SU-DHL-6 (cell line): ENCODE data around the gene TIMP2.

Source experiments
- EZH2phosphoT487 ChIP-seq: fragments of 200-600 bp; sonication (generic), shearing (Covaris generic); conservative IDR thresholded peaks from 2 replicates; pipeline ENCODE4 v1.6.1; 2018; ENCODE audit warnings: mild to moderate bottlenecking, antibody characterized with exemption, low read length, moderate library complexity, mixed read lengths
- TF ChIP-seq, protein P1 (sequence below): fragments of 200-600 bp; sonication (generic); IDR thresholded peaks from one replicate; pipeline ENCODE4 v1.5.1; 2017; ENCODE audit warnings: antibody characterized with exemption, mild to moderate bottlenecking, low read length, moderate library complexity; ENCODE audit not compliant: insufficient read depth, poor library complexity, severe bottlenecking

DNA sequence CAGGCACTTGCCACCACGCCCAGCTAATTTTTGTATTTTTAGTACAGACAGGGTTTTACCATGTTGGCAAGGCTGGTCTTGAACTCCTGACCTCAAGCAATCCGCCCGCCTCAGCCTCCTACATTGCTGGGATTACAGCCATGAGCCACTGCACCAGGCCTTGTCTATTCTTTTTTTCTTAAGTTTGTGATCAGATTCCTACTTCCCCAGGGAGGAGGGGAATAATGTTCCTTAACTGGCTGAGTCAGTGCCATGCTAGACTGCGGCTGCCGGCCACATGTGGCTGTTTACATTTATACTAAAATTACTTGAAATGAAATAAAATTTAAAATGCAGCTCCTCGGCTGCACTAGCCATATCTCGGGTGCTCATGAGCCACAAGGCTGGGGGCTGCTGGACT, 56.8 kb downstream of the TIMP2 start:
- TF ChIP-seq, protein P1, sequence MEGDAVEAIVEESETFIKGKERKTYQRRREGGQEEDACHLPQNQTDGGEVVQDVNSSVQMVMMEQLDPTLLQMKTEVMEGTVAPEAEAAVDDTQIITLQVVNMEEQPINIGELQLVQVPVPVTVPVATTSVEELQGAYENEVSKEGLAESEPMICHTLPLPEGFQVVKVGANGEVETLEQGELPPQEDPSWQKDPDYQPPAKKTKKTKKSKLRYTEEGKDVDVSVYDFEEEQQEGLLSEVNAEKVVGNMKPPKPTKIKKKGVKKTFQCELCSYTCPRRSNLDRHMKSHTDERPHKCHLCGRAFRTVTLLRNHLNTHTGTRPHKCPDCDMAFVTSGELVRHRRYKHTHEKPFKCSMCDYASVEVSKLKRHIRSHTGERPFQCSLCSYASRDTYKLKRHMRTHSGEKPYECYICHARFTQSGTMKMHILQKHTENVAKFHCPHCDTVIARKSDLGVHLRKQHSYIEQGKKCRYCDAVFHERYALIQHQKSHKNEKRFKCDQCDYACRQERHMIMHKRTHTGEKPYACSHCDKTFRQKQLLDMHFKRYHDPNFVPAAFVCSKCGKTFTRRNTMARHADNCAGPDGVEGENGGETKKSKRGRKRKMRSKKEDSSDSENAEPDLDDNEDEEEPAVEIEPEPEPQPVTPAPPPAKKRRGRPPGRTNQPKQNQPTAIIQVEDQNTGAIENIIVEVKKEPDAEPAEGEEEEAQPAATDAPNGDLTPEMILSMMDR: no peak
- no peak for TF ChIP-seq EZH2phosphoT487
